GM19193 (cell line): Measurements from ENCODE around the gene ZIC4.

Experiments used
- POLR2A ChIP-seq: IDR thresholded peaks from 4 replicates; pipeline ENCODE4 v1.6.1; 2011; ENCODE audit not compliant: insufficient read depth, insufficient read length; ENCODE audit errors: extremely low read depth

The ZIC4 gene

DNA sequence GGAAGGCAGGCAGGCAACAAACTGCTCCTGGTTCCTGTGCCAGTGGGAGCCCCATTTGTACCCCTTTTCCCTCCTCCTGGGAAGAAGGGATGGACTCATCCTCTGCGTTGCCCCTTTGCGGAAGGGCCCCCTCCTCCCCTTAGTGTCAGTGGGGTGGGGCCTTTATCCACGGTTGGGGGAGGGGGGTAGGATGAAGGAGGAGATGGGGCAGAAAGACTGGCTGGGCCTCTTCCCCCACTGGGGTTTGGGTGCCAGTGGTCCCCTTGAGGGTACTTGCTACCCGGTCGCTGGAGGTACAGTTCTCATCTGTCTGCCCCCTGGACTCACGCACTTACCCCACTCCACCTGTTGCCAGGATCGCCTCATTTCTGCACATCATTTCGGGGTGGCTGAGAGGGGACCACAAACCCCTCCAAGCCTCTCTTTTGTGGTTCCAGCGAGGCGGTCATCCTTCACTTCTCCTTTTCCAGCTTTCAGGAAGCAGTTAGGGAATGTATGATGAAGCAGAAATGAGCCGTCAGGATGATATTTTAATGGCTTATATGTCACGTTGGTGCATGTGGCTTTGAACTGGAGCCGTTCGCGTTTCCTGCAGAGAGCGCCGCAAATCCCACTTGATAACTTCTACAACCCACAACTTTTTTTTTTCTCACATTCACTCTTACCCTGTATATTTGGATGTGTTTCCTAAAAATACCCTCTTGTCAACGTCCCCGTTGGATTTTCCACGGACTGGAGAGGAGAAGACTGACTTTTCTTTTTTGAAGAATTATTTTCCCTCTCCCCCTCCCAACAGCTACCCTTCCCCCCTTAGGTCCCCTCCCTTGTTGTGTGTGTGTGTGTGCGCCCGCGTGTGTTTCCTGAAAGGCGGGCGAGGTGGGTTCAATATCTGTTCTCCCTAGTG is at the start of gene ZIC4:
ZIC4 (minus strand) TSS at position 516 of the 904 bp plus-strand sequence. CDS start 3,746 bp downstream, outside the sequence.
- TF ChIP-seq POLR2A: no peak

DNA sequence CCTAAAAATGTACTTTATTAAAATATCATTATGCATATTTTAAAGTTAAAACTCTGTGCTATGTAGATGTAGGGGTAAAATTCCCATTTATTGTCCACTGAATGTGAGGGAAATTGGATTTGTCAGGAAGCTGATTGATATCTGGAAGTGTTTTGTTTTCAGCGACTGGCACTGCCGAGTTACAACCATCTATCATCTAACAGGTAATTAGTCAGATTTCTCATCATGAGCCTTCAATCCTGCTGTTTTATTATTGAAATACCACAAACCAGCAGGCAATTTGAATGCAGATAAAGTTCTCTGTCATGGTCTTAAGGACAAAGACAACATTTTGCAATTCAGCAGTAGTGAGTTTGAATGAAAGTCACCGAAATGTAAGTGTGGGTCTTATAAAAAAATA is 43.3 kb upstream of the ZIC4 start:
- TF ChIP-seq POLR2A: no peak

DNA sequence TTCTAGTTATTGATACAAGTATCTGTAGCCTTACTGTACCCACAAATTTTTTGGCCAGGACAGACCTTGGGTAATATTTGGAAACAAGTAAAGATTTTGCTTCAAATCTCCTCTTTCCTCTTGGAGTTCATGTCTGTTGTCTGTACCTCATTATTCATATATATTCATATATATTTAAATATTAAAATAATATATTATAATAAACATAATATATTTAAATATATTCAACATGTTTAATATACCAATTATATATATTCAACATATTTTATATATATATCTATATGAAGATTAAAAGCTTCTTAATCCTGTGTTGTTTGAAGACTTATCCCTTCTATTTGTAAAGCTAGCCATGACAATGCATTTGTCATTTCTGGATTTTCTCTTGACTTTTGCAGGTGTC is 40.9 kb upstream of the ZIC4 start:
- TF ChIP-seq POLR2A: no peak

DNA sequence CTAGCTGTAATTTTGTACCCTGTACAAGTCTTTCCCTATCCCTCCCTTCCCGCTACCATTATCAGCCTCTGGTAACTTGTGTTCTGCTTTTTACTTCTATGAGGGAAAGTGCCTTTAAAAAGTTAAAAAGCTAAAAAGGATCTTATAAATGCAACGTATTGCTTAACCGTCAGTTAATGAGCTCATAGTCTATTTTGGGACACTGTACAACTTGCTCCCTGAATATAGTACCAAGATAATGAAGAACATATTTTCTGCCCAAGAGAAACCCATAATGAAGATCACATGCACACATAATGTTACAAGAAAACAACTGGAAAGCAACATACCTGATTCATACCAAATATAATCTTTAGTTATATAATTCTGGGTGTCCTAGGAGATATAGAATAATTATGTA is 25.4 kb upstream of the ZIC4 start:
- TF ChIP-seq POLR2A: no peak

DNA sequence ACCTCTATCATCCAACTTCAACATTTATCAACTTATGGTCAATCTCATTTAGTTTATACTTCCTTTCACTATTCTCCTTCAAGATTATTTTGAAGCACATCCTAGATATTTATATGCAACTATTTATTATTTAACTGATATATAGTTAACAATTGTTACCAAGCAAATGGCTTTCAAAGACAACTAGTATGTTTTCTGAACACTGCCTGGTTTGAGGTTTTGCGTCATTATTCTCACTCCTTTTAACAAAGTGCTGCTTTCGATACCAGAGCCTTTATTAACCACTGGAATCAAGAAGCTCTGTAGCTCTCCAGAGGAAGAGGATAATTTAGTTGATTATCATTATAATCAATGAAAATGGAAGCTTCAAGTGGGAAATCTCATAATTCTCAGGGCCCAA is 22.4 kb upstream of the ZIC4 start:
- TF ChIP-seq POLR2A: no peak

DNA sequence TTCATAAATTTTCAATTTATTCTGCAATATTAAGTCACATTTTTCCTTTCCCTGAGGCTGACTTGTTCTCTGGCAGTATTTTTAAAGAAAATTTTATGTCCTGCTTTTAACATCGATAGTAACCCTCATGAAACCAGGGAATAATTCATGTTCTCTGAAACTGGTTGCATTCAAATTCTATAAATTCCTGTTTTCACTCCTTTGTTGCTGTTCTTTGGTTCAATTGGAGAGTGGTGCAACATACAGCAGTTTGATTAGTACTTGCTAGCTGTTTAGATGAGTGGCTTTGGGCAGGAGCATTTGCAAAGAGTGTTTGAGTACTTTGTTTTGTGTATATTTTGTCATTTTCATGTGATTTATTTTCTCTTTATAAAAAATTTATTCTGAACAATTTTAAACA is 22.0 kb upstream of the ZIC4 start:
- TF ChIP-seq POLR2A: no peak

DNA sequence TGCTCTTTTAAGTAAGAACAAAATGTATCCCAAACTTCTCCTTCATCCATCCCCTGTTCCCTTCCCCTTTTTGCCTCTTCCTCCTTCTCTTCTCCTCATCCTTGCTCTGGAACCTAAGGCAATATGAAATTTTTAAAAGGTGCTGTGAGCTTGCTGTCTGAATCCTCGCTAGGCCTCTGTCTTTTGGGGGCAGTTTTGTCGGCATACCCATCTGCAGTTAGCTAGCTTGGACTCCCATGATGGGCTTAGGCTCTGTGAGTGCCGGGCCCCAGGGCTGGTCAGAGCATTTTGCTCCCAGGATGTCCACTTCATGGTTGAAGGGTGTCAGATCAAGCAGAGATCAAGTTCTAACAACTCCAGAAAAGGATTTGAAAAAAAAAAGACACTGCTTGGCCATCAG is 21.4 kb upstream of the ZIC4 start:
- no peak for TF ChIP-seq POLR2A

DNA sequence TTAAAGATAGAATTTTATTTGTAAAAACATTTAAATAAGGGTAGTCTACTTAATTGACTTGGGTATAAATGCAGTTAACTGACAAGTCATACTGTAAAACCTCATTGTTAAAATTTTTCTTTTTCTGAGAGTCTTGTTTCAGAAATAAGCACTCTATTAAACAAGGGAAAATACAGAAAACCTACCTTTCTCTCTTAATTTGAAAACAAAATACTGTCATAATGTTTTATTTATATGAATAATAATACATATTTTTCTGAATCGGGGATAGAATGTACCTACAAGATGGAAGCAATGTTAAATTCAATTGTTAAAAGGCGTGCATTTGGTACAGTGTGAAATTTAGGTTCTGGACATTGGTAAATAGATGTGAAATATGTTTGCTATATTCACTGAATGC is 20.6 kb upstream of the ZIC4 start:
- no peak for TF ChIP-seq POLR2A

DNA sequence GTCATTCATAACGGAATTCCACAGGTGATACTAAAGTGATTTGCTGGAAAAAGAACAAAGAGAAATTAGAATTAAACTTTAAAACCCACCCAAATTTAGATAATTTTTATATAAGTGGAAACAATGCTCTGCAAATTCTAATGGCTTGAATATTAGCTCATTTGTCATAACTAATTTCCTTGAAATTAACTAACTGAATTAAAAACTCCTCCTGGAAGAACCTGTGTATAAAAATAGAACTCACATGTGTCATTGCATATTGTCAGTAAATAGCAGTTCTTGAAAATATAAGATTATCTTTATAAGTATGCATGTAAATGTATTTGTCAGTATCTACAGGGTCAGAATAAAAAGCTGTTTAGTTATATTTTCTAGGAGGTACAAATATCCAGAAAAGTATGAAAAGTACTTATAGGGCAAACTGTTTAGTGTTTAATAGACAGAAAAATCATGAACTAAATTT is 19.1 kb upstream of the ZIC4 start:
- TF ChIP-seq POLR2A: no peak

DNA sequence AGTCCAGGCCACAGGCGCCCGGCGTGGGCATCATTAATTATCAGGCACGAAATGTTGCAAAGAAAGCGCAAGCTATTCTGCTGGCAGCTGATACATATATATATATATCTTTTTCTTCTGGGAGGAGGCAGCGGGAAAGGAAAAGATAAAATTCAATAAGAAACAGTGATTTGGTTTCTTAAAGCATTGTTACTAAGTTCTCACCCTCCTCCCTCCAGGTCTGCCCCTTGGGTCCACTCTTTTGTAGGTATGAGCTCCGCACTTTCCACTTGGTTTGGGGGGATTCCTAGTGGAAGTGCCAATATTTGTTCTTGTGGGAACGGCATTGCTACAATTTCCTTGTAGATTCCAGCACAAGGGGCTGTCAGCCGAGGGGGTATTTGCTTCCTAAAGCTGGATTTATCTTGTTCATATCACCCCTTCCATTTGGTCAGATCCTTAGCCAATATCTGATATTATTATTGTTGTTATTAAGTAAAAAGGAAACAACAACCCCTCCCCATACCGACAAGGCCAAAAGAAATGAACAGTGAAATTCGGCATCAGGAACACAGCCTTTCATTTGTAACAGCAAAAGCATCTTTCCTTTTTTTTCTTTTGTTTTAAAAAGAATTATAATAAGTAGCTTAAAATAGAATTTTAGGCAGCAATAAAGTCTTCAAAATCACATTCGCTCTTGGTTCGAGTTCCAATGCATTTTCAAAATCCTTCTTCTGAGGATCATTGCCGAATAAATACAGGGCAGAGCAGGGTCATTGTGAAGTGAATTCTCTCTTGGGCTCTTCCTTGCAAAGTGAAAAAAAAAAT is 18.4 kb upstream of the ZIC4 start:
- no peak for TF ChIP-seq POLR2A

DNA sequence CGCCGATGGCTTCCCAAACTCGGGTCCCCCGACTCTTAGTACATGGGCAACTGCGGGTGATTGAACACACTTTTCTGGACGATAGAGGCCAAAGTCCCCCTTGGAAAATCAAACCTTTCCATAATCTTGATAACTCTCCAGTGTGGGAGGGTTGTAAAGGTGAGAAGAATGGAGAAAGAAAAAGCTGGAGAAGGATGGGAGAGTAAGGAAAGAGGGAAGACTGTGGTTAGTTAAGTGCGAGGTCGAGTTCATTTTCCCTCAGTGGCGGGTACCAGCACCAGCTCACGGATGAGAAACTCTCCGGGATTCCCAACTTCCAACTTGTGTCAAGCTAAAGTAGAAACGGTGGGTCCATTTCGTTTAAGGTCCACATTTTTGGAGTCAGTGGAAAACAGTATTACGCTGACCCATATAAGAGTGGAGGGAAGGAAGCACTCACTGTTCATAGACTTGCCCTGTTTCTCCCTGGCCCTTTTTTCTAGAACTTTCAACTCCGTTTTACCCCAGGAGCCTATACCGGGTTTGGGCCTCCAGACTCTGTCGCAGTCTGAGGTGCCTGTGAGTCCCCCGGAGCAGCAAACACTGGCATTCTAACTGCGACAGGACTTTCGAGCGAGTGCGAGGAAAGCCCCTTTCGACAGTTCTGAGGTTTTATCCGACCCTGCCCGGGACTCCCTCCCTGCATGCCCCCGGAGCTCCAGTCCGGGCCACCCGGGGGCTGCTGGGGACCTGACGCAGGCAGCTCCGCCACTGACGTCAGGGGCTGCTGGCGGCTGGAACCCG is 17.6 kb upstream of the ZIC4 start:
- no peak for TF ChIP-seq POLR2A

DNA sequence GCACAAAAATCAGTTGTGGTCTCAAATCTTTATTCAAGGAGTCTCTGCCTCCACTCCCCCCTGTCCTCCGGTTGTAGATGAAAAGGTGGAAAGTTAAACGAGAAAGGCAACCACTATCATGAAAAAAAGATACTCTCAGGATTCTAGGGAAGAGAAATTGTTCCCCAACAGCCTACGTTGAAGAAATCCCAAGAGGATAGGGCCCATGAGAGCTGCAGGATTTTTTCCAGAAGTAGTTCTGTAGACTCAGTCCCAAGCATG is 17.1 kb upstream of the ZIC4 start:
- no peak for TF ChIP-seq POLR2A

DNA sequence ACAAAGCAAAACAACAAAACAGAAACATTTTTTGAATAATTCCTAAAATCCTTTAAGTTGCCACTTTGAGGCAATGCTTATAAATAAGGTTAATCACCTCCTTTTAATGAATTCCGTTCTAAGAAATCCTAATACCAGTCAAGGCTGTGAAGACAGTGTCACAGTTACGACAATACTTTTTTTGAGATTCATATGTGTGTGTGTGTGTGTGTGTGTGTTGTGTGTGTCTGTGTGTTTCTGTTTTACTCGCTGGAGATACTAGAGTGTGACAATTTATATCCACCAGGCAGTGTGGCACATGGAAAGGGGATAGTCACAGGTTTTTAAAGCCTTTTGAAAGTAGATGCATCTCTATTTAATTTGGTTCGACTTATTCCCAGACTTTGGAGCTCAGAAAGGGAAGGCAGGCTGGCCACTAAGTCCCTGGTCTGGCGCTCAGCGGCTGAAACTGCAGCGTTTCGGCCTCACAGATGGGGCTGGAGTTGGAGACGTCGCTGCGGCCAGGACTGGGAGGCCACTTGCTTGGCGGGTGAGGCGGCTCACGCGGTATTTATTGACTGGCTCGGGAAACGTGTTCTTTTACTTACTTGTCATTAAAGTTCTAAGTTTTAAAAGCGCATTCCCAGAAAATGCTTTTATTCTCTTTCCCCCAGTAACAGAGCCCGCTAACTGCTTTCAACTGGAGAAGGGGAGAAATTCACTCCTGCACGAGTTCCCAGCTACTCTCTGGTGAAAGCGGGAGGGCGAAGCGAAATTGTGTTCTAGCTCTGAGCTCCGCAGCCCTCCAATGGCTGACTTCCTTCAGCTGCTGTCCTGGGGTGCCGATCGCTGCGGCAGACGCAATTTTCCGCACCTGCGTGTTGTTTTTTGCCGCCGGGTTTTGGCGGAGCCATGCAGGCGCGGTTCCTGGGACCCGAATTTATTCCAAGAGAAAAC is 16.5 kb upstream of the ZIC4 start:
- no peak for TF ChIP-seq POLR2A

DNA sequence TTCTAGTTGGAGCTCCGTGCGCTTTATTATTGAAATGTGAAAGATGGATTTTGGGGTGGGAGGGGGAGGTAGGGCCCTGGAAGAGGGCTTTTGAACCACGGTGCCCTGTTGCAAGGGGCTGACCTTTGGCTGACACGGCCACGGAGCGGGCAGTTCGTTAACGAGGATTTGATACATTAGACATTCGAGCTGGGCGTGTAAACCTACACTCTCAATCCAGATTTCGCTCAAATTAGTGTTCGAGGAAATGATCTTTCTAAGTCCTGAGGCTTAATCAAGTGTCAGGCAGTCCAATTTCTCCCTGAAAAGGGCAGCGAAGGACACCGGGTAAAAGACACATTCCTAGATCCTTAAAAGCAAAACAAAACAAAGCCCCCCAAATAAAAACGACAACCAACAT is 15.9 kb upstream of the ZIC4 start:
- no peak for TF ChIP-seq POLR2A
